HG03139 (cell line): ENCODE data around the gene EIF4B.
A peak's percentile ranks its signal among the peaks of the same experiment; 100 is the strongest.
"Not testable (repeated sequence)": the region's sequence is repeated elsewhere in the genome, so short reads cannot be mapped to it uniquely, and the experiment has no call there.

ENCODE experiments used
- ATAC-seq: cut with Tn5 transposase; IDR thresholded peaks from one replicate; pipeline ENCODE4 v1.9.1; 2021; ENCODE audit not compliant: unreplicated experiment

The EIF4B gene, protein sequence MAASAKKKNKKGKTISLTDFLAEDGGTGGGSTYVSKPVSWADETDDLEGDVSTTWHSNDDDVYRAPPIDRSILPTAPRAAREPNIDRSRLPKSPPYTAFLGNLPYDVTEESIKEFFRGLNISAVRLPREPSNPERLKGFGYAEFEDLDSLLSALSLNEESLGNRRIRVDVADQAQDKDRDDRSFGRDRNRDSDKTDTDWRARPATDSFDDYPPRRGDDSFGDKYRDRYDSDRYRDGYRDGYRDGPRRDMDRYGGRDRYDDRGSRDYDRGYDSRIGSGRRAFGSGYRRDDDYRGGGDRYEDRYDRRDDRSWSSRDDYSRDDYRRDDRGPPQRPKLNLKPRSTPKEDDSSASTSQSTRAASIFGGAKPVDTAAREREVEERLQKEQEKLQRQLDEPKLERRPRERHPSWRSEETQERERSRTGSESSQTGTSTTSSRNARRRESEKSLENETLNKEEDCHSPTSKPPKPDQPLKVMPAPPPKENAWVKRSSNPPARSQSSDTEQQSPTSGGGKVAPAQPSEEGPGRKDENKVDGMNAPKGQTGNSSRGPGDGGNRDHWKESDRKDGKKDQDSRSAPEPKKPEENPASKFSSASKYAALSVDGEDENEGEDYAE

DNA sequence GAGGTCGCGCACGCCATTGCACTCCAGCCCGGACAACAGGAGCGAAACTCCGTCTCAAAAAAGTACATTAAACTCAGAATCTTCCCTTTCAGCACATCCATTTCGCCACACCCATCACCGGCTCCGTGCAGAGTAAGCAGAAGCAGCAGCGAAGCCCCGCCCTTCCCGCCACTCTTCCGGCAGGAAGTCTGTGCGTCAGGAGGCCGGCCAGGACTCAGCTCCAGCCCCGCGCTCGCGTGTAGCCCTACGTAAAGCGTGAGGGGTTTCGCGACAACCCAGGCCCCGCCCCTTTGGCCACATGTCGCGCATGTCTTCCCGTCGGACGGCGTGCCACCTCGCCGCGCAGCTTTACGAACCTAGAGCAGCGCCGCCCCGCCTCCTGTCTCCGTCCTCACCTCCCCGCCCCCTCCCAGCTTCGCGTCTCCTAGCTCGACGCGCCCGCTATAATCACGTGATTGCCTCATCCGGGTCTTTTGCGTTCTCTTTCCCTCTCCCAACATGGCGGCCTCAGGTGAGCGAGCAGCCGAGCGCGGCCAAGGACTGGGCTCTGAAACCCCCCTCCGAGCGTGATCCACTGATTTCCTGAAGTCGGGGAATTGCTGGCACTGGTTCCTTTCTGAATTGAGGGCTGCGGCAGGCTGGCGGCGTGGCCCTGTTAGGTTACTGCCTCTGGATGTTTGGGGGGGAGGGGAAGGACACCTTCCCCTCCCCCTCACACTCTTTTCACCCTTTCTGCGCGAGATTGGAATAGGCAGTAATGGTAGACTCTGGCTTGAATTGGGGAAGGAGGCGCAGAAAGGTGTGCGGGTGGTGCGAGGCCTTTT is at the start of gene EIF4B:
EIF4B (plus strand) TSS at position 471 of the 824 bp plus-strand sequence; CDS start at position 499, 28 bp downstream.
- peak; percentile 86 for ATAC-seq

DNA sequence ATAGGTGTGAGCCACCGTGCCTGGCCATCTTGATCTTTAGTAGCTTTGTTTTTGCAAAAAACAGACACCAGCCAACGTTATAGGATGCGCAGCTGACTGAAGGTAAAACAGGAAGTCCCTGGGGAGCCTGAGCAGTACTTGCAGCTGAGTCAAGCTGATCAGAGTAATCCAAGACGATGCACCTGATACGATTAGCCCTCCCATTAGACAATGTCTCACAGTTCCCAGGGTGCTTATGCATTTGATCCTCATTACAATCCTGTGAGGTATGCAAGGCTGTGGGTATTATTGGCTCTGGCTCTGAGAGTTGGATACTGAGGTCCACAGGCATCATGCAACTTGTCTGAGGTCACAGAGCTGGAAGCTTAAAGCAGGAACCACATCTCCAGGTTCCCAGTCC is 49.3 kb upstream of the EIF4B start:
- ATAC-seq: no peak

DNA sequence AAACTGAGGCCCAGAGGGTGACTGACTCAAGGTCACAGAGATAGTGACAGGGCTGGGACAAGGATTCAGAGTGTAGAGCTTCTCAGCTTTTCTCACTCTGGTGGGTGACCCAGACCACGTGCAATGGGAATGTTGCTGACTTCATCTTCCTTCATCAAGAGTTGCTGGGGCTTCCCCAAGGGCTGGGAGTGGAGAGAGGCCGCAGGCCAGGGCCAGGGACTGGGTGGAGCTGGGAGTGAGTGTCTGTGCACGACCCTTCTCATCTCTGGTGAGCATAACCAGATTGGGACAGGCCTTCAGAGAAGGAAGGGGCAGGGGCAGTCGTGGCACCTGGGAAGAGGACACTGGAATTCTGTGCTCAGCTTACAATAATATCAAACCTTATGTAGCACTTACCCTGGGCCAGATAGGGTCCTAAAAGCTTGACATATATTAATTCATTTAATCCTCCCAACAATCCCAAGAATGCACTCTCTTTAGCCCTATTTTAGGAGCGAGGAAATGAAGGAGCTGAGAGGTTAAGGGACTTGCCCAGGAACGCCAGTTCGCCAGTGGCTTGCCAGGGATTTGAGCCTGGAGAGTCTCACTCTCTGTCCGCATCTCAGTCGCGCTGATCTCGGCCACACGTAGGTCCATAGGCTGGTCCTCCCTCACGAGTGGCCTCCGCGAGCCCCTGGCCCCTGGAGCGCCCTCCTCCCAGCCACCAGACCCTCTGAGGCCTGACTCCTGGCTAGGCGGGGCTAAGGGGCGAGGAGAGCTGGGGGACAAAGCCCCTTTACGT is 41.5 kb upstream of the EIF4B start:
- no peak for ATAC-seq

DNA sequence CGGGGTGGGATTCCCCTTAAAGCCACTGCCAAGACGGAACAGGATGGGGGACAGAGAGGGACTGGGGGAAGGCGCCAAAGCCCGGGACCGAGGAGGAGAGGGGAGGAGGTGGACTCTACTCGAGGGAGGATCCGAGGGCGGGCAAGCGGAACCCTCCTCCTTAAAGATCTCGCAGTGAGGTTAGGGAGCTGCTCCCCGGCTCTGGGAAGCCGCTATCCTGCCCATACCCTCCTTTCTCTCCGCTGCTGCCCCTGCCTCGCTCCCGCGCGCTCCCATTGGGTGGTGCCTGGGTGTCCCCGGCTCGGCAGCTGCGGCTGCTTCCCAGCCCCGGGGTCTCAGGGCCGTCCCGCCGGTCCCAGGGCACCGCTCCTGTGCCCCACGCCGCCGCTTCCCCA is 40.9 kb upstream of the EIF4B start:
- ATAC-seq: no peak

DNA sequence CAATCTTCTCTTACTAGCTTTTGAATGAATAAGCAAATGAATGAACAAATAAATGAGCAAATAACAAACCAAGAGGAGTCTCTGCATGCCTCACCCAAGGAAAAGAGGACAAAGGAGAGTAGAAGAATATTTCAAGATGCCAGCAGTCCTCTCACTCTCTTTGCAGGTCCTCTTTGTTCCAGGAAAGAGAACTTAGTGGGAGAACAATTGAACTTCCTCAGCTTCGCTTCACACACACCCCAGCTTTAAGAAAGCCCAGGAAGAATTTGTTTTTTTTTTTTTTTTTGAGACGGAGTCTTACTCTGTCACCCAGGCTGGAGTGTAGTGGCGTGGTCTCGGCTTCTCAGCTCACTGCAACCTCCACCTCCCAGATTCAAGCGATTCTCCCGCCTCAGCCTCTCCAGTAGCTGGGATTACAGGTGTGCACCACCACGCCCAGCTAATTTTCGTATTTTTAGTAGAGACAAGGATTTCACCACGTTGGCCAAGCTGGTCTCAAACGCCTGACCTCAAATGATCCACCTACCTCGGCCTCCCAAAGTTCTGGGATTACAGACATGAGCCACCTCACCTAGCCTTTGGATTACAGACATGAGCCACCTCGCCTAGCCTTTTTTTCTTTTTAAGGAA is 37.0 kb upstream of the EIF4B start:
- no peak for ATAC-seq

DNA sequence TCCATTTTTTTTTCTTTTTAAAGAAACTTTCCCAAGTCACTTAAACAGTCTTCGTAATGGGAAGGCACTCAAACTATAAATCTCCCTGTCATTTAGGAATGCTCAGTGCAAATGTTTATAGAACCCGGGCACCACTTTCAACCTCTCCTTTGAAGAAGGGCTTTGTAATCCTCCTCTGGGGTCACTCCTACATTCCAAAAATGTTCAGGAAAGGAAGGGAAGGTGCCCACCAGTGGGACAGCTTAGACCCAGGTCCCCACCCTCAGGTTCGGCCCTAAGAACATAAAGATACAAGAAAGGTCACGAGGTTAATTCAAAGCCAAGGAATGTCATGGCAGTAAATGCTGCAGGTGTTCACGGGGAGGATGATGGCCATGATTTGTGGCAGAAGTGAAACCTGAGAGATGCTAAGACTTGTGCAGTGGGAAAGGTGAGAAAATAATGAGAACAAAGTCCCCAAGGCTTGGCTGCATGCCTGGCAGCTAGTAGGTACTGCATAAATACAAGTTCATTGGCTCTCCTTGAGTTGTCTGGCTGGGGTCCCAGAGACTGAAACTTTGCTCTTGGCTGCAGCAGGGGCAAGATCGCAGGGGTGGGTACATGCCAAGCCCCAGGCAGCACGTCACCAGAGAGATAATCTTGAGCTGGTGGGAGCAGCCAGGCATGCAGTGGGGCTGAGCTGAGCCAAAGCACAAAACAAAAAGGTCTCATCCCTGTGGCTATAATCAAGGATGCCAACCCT is 36.3 kb upstream of the EIF4B start:
- no peak for ATAC-seq

DNA sequence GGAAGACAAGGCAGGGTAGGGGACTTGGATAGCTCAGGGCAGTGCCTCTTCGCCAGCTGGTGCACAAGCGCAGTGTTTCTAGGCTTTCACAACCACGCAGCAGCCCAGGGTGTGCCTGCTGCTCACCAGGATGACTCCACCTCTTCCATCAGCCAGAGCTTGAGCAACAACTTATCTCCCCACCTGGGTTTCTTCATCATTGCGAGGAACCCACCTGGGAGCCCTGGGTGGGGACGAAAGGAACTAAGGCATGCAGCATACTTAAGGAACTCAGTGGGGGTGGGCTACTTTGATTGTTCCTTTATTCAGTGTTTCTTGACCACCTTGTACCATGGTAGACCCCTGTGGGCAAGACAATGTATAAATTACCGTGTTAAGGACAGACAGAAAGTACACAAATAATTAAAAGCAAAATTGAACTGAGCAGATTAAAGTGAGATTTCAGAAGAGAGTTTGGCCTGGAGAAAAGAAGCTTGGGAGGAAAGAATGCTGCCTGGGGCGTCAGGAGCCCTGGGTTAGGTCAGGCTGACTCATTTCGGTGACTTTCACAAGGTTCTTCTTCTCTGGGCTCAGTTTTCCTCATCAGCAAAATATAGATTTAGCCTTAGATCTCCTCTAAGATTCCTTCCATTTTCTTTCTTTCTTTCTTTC is 34.5 kb upstream of the EIF4B start:
- ATAC-seq: no peak

DNA sequence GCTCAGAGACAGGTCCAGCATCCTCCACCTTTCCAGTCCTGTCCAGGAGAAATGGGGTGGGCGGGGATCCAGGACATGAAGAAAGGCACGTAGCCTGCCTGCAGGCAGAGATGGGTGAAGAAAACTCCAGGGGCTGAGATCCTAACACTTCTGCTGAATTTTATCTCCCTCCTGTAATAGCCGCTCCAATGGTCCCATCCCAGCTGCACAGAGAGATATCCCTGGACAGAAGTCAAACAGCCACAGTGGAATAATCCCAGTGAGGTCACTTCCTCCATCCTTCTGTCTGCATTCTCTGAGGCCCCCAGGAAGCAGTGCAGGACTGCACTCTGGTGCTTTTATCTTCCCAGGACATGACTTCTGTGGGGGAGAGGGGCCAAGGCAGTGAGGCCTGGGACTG is 31.1 kb upstream of the EIF4B start:
- no peak for ATAC-seq

DNA sequence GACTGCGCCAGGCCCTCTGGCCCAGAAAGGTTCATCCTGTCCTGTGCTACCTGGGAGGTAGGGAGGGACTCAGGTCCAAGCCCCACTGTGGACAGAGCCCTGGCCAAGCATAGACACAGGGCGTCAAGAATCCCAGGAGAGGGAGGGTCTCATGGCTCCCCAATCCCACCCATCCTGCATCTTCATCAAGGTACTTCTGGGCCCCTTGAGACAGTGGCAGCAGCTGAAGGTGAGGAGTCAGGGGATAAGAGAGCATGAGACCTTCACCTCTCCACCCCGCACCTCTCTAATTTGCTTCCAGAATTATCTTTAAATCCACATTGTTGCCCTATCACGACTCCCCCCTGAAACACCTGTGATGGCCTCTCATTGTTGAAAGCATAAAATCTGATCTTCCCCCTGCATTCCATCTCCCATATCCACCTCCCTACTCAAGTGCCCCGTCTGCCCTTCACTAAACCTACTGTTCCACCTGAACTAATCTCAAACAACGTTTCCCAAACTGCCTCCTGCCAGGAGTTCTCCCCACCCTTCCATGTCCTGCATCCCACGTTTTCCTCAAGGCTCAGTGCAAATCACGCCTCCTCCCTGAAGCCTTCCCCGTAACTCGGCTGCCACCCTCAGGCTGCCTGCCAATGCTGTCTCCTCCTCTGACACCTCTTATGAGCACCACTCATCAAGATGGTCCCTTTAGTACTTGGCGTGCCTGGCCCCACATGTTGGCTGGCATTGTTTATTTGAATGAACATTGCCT is 30.3 kb upstream of the EIF4B start:
- ATAC-seq: no peak

DNA sequence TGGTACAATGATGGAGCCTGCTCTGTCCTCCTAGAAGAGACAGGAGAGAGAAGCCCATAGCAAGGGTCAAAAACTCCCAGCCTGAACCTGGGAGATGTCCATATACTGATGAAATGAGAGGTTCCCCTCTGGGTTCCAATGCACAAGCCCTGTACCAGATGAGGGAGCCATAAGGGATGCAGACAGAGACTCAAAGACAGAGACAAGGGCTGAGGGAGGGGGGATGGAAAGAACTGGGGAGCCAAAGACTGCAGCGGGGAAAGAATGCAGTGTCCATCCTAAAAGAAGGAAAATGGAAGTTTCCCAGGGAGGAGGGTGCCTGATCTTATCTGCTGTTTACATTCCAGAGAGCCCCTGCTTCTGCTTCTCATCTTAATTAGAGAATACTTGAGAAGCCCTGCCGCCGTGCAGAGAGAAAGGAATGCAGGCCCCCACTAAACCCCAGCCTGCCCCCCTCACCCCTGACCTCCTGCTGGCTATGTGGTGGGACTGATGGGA is 29.6 kb upstream of the EIF4B start:
- no peak for ATAC-seq

DNA sequence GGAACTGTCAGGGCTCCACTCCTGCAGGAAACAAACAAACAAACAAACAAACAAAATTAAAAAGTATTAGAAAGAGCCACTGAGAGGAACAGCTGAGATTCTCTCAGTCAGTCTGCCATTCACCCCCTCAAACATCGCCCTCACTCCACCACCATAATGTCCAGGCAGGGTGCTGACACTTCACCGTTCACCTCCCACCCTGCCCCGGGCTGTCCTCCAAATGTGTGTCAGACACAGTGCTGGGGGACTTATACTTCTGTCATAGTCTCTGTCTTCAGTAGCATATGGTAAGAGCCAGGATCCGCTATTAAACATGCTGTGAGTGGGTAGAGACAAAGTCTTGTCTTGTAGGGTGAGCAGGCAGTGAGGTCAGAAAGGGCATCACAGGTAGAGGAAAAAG is 29.1 kb upstream of the EIF4B start:
- ATAC-seq: no peak

DNA sequence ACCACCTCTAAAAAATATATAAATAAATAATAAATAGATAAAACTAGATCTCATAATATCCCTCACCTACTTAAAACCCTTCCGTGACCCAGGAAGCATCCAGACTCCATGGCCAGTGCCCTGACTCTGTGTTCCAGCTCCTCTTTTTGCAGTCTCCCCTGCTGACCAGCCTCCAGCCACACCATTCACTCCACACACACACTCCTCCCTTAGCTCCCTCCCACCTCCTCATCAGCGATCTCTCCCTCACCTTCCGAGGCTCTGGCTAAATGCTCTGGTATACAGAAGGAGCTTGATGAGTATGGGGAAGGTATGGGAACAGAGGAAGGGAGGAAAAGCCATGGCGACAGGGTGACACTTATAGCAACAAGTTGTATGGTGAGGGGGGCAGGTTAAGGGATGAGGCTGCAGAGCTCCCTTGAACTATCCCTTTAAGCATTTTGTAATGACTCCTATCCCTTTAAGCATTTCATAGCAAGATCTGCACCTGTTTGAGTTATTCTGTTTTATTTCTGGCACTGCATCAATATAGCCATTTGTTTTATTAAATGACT is 26.1 kb upstream of the EIF4B start:
- ATAC-seq: no peak

DNA sequence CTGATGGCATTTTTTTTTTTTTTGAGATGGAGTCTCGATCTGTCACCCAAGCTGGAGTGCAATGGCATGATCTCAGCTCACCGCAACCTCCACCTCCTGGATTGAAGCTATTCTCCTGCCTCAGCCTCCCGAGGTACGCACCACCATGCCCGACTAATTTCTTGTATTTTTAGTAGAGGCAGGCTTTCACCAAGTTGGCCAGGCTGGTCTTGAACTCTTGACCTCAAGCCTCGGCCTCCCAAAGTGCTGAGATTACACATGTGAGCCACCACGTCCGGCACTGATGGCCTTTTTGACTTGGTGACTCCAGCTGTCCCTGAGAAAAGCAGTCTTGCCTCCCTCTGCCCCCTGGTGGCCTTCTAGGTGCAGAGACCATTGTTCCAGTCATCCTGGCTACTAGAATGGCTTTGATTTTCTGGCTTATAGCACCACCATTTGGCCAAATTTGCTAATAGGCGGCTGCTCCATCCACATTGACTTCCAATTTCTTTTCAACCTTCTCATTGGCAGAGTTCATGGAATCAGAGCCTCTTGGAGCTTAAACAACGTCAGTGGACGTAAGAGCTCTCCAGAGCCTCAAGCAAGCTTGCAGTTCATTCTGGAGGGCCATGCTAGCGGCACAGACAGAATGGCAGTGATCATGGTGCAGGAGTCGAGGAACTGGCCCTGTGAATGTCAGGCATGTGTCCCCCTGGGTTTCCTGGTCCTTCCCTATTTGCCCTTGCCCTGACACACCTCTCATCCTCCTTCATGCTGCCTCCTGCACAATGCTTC is 25.4 kb upstream of the EIF4B start:
- ATAC-seq: peak; percentile 67

DNA sequence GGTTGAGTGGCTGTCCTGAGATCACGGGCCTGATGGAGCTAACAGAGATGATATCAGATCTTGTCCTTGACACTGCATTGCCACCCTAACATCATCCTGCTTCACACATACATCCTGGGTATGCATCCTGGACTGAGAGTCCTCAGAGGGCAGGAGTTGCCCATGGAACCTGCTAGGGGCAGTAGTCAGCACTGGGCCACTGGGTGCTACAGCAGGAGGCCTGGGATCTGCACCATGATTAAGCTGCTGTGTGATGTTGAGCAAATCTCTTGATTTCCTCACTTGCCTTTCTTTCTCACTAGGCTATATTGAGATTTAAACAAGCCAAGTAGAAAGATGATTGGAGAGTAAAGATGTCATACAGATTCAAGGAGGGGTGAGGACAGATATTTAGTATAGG is 22.1 kb upstream of the EIF4B start:
- ATAC-seq: no peak

DNA sequence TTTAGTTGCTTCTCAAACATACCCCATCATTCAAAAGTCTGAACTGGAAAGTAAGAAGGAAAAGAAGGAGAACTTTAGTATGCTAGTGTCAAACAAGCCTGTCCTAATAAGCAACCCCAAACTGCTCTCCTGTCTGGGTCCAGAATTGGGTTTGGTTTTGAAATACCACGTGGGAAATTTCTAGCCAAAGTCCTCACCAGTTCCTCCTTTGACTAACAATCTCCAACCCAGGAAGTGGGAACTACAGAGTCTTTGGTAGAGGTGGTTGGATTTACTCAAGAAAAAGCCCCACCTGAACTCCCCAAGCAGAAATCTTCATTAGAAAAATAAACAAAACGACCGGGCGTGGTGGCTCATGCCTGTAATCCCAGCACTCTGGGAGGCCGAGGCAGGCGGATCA is 17.4 kb upstream of the EIF4B start:
- no peak for ATAC-seq

DNA sequence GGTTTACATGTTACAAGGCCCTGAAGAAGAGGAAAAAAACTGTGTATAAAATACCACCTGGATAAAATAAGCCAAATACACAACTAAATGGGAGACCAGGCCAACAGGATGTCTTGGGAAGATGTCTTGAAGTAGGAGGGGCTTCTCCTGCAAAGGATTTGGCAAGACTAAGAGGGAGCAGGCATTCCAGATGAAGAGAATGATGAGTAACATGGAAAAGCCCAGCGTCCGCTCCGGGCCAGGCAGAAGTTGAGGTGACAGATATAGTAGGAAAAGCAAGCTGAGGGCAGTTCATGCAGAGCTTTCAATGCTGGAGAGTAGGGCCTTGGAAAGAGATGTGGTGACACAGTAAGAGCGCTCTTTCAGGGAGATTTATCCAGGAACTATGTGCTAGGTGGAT is 16.1 kb upstream of the EIF4B start:
- no peak for ATAC-seq

DNA sequence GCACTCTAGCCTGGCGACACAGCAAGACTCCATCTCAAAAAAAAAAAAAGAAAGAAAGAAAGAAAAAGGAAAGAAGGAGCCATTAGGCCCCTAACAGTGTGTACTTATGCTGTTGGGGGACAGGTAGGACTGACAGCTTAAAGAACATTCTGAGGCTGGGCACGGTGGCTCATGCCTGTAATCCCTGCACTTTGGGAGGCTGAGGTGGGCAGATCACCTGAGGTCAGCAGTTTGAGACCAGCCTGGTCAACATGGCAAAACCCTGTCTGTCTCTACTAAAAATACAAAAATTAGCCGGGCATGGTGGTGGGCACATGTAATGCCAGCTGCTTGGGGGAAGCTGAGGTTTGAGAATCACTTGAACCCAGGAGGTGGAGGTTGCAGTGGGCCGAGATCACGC is 14.0 kb upstream of the EIF4B start:
- ATAC-seq: not testable (repeated sequence)
